Measurements from ENCODE around the gene ATG2B.

Gene ATG2B

GRCh38 chr14:96309133-96309895 lies 53.8 kb downstream of the ATG2B start:
- Histone ChIP-seq H3K27me3 (ENCODE audit: control insufficient read depth in 1 of 2, insufficient read depth in 2 of 2, low read length in 2 of 2) (no peaks in the 10 kb centered on the region), H3K9me3 (ENCODE audit: low read length) (no peaks in the 10 kb centered on the region), H3K9ac (ENCODE audit: low read length) (no peak overlapping the region), H3K4me3 (ENCODE audit: low read depth in 1 of 2, low read length in 2 of 2) (no peak overlapping the region), H3K4me1 (ENCODE audit: insufficient read depth, low read length) (no peaks in the 10 kb centered on the region), H3K27ac (ENCODE audit: low read depth, low read length) (no peak overlapping the region), H3K36me3 (ENCODE audit: insufficient read depth, low read length) (peaks cover 57% of the 10 kb centered on the region)

- no peaks in the 10 kb centered on the region for H3K27me3 ChIP-seq (ENCODE audit: control insufficient read depth in 1 of 2, insufficient read depth in 2 of 2, low read length in 2 of 2)
- H3K4me3 ChIP-seq (ENCODE audit: low read depth in 1 of 2, low read length in 2 of 2), result no peak overlapping the region
- no peak overlapping the region for H3K27ac ChIP-seq (ENCODE audit: low read depth, low read length)
- no peak overlapping the region for H3K9ac ChIP-seq (ENCODE audit: low read length)
- peaks cover 54% of the 10 kb centered on the region for H3K36me3 ChIP-seq (ENCODE audit: insufficient read depth, low read length)
- H3K9me3 ChIP-seq (ENCODE audit: low read length), result no peaks in the 10 kb centered on the region
- H3K4me1 ChIP-seq (ENCODE audit: insufficient read depth, low read length), result no peaks in the 10 kb centered on the region
Measured at GRCh38 chr14:96307434-96307833, 55.7 kb downstream of the ATG2B start.

GRCh38 chr14:96304956-96305355 lies 58.2 kb downstream of the ATG2B start:
- Histone ChIP-seq H3K27me3 (ENCODE audit: control insufficient read depth in 1 of 2, insufficient read depth in 2 of 2, low read length in 2 of 2) (no peaks in the 10 kb centered on the region), H3K4me3 (ENCODE audit: low read depth in 1 of 2, low read length in 2 of 2) (no peak overlapping the region), H3K9me3 (ENCODE audit: low read length) (no peaks in the 10 kb centered on the region), H3K4me1 (ENCODE audit: insufficient read depth, low read length) (no peaks in the 10 kb centered on the region), H3K27ac (ENCODE audit: low read depth, low read length) (no peak overlapping the region), H3K9ac (ENCODE audit: low read length) (no peak overlapping the region), H3K36me3 (ENCODE audit: insufficient read depth, low read length) (peaks cover 42% of the 10 kb centered on the region)

- Histone ChIP-seq H3K27me3 (ENCODE audit: control insufficient read depth in 1 of 2, insufficient read depth in 2 of 2, low read length in 2 of 2) (no peaks in the 10 kb centered on the region), H3K9me3 (ENCODE audit: low read length) (no peaks in the 10 kb centered on the region), H3K36me3 (ENCODE audit: insufficient read depth, low read length) (peaks cover 32% of the 10 kb centered on the region), H3K9ac (ENCODE audit: low read length) (no peak overlapping the region), H3K27ac (ENCODE audit: low read depth, low read length) (no peak overlapping the region), H3K4me3 (ENCODE audit: low read depth in 1 of 2, low read length in 2 of 2) (no peak overlapping the region), H3K4me1 (ENCODE audit: insufficient read depth, low read length) (no peaks in the 10 kb centered on the region)
Measured at GRCh38 chr14:96303981-96304380, 59.2 kb downstream of the ATG2B start.

GRCh38 chr14:96299441-96299840 lies 63.7 kb downstream of the ATG2B start:
- Histone ChIP-seq H3K27me3 (ENCODE audit: control insufficient read depth in 1 of 2, insufficient read depth in 2 of 2, low read length in 2 of 2) (no peaks in the 10 kb centered on the region), H3K9ac (ENCODE audit: low read length) (no peak overlapping the region), H3K9me3 (ENCODE audit: low read length) (no peaks in the 10 kb centered on the region), H3K36me3 (ENCODE audit: insufficient read depth, low read length) (peaks cover 23% of the 10 kb centered on the region), H3K4me3 (ENCODE audit: low read depth in 1 of 2, low read length in 2 of 2) (no peak overlapping the region), H3K4me1 (ENCODE audit: insufficient read depth, low read length) (no peaks in the 10 kb centered on the region), H3K27ac (ENCODE audit: low read depth, low read length) (no peak overlapping the region)

- no peaks in the 10 kb centered on the region for H3K27me3 ChIP-seq (ENCODE audit: control insufficient read depth in 1 of 2, insufficient read depth in 2 of 2, low read length in 2 of 2)
- no peaks in the 10 kb centered on the region for H3K9me3 ChIP-seq (ENCODE audit: low read length)
- no peaks in the 10 kb centered on the region for H3K4me1 ChIP-seq (ENCODE audit: insufficient read depth, low read length)
- H3K4me3 ChIP-seq (ENCODE audit: low read depth in 1 of 2, low read length in 2 of 2), result no peak overlapping the region
- no peak overlapping the region for H3K9ac ChIP-seq (ENCODE audit: low read length)
- H3K27ac ChIP-seq (ENCODE audit: low read depth, low read length), result no peak overlapping the region
- H3K36me3 ChIP-seq (ENCODE audit: insufficient read depth, low read length), result peaks cover 25% of the 10 kb centered on the region
Measured at GRCh38 chr14:96297997-96298515, 65.1 kb downstream of the ATG2B start.

GRCh38 chr14:96297000-96297399 lies 66.1 kb downstream of the ATG2B start:
- H3K36me3 ChIP-seq (ENCODE audit: insufficient read depth, low read length), result peaks cover 23% of the 10 kb centered on the region

GRCh38 chr14:96294246-96294645 lies 68.9 kb downstream of the ATG2B start:
- no peaks in the 10 kb centered on the region for H3K27me3 ChIP-seq (ENCODE audit: control insufficient read depth in 1 of 2, insufficient read depth in 2 of 2, low read length in 2 of 2)
- H3K36me3 ChIP-seq (ENCODE audit: insufficient read depth, low read length), result peaks cover 35% of the 10 kb centered on the region
- H3K27ac ChIP-seq (ENCODE audit: low read depth, low read length), result no peak overlapping the region
- H3K9ac ChIP-seq (ENCODE audit: low read length), result no peak overlapping the region
- no peaks in the 10 kb centered on the region for H3K4me1 ChIP-seq (ENCODE audit: insufficient read depth, low read length)
- H3K9me3 ChIP-seq (ENCODE audit: low read length), result no peaks in the 10 kb centered on the region
- H3K4me3 ChIP-seq (ENCODE audit: low read depth in 1 of 2, low read length in 2 of 2), result no peak overlapping the region

More at GRCh38 chr14:96297000-96297399, 66.1 kb downstream of the ATG2B start:
- no peak overlapping the region for H3K27ac ChIP-seq (ENCODE audit: low read depth, low read length)
- H3K9ac ChIP-seq (ENCODE audit: low read length), result no peak overlapping the region
- no peak overlapping the region for H3K4me3 ChIP-seq (ENCODE audit: low read depth in 1 of 2, low read length in 2 of 2)
- no peaks in the 10 kb centered on the region for H3K27me3 ChIP-seq (ENCODE audit: control insufficient read depth in 1 of 2, insufficient read depth in 2 of 2, low read length in 2 of 2)
- H3K4me1 ChIP-seq (ENCODE audit: insufficient read depth, low read length), result no peaks in the 10 kb centered on the region
- no peaks in the 10 kb centered on the region for H3K9me3 ChIP-seq (ENCODE audit: low read length)

GRCh38 chr14:96287856-96288255 lies 75.3 kb downstream of the ATG2B start:
- peaks cover 31% of the 10 kb centered on the region for H3K36me3 ChIP-seq (ENCODE audit: insufficient read depth, low read length)
- H3K27ac ChIP-seq (ENCODE audit: low read depth, low read length), result no peak overlapping the region
- H3K9me3 ChIP-seq (ENCODE audit: low read length), result no peaks in the 10 kb centered on the region
- H3K9ac ChIP-seq (ENCODE audit: low read length), result no peak overlapping the region
- no peaks in the 10 kb centered on the region for H3K27me3 ChIP-seq (ENCODE audit: control insufficient read depth in 1 of 2, insufficient read depth in 2 of 2, low read length in 2 of 2)
- H3K4me1 ChIP-seq (ENCODE audit: insufficient read depth, low read length), result peaks cover 5% of the 10 kb centered on the region
- no peak overlapping the region for H3K4me3 ChIP-seq (ENCODE audit: low read depth in 1 of 2, low read length in 2 of 2)

GRCh38 chr14:96286251-96286650 lies 76.9 kb downstream of the ATG2B start:
- Histone ChIP-seq H3K4me3 (ENCODE audit: low read depth in 1 of 2, low read length in 2 of 2) (no peak overlapping the region), H3K9ac (ENCODE audit: low read length) (peak overlapping the region; percentile 46), H3K36me3 (ENCODE audit: insufficient read depth, low read length) (peaks cover 31% of the 10 kb centered on the region)

GRCh38 chr14:96285667-96286066 lies 77.5 kb downstream of the ATG2B start:
- no peak overlapping the region for H3K9ac ChIP-seq (ENCODE audit: low read length)
- no peaks in the 10 kb centered on the region for H3K27me3 ChIP-seq (ENCODE audit: control insufficient read depth in 1 of 2, insufficient read depth in 2 of 2, low read length in 2 of 2)
- peak overlapping the region in 1 of 2 donors; percentile 13 for H3K4me3 ChIP-seq (ENCODE audit: low read depth in 1 of 2, low read length in 2 of 2)
- peaks cover 14% of the 10 kb centered on the region for H3K4me1 ChIP-seq (ENCODE audit: insufficient read depth, low read length)
- peak overlapping the region; percentile 35 for H3K27ac ChIP-seq (ENCODE audit: low read depth, low read length)
- peaks cover 29% of the 10 kb centered on the region for H3K36me3 ChIP-seq (ENCODE audit: insufficient read depth, low read length)
- H3K9me3 ChIP-seq (ENCODE audit: low read length), result no peaks in the 10 kb centered on the region

More at GRCh38 chr14:96286251-96286650, 76.9 kb downstream of the ATG2B start:
- Histone ChIP-seq H3K9me3 (ENCODE audit: low read length) (no peaks in the 10 kb centered on the region), H3K27me3 (ENCODE audit: control insufficient read depth in 1 of 2, insufficient read depth in 2 of 2, low read length in 2 of 2) (no peaks in the 10 kb centered on the region), H3K4me1 (ENCODE audit: insufficient read depth, low read length) (peaks cover 13% of the 10 kb centered on the region), H3K27ac (ENCODE audit: low read depth, low read length) (peak overlapping the region; percentile 35)

GRCh38 chr14:96284430-96284829 lies 78.7 kb downstream of the ATG2B start:
- Histone ChIP-seq H3K9me3 (ENCODE audit: low read length) (no peaks in the 10 kb centered on the region), H3K36me3 (ENCODE audit: insufficient read depth, low read length) (peaks cover 17% of the 10 kb centered on the region), H3K9ac (ENCODE audit: low read length) (no peak overlapping the region), H3K4me3 (ENCODE audit: low read depth in 1 of 2, low read length in 2 of 2) (no peak overlapping the region), H3K27me3 (ENCODE audit: control insufficient read depth in 1 of 2, insufficient read depth in 2 of 2, low read length in 2 of 2) (no peaks in the 10 kb centered on the region), H3K4me1 (ENCODE audit: insufficient read depth, low read length) (peaks cover 14% of the 10 kb centered on the region), H3K27ac (ENCODE audit: low read depth, low read length) (no peak overlapping the region)
